Measurements from ENCODE around the gene CRYBG1. TPM values are rescaled to one million over a fixed set of nuclear protein-coding genes. Genes with fewer than 3 reads are reported as not detected.

CRYBG1 gene
- total RNA-seq, 1 donor from 2014 or later: 33.6 TPM

GRCh38 chr6:106617302-106617701, 256.8 kb downstream of the CRYBG1 start:
- ChIA-PET CTCF (interaction anchor here (1.3 to 3.9 kb wide), 3 partner anchors 7 to 362 kb away, joined by 3 to 13 read pairs (median 4); no protein-coding TSS in a partner anchor), POLR2A (no interaction called here)
- Mint-ChIP-seq H3K4me3 (no peak overlapping the region), H3K9me3 (no peaks in the 10 kb centered on the region), H3K4me1 (peaks cover 40% of the 10 kb centered on the region), H3K36me3 (ENCODE audit: low read depth) (peaks cover 44% of the 10 kb centered on the region), H3K27me3 (no peaks in the 10 kb centered on the region), H3K27ac (no peak overlapping the region)
- intact Hi-C loops (cut with micrococcal nuclease): no loop called here
- no peak for DNase-seq
- no peak for TF ChIP-seq CTCF (IDR thresholded peaks at IDR 0.05)
- ATAC-seq (ENCODE audit: low read depth): no peak

GRCh38 chr6:106617857-106618256, 257.3 kb downstream of the CRYBG1 start:
- POLR2A ChIA-PET: no interaction called here
- ATAC-seq (ENCODE audit: low read depth) (no peak), DNase-seq (no peak)
- intact Hi-C loops (cut with micrococcal nuclease): no loop called here
- peaks cover 46% of the 10 kb centered on the region for H3K36me3 Mint-ChIP-seq (ENCODE audit: low read depth)
- H3K27ac Mint-ChIP-seq: no peak overlapping the region
- peaks cover 35% of the 10 kb centered on the region for H3K4me1 Mint-ChIP-seq
- H3K4me3 Mint-ChIP-seq: no peak overlapping the region
- CTCF ChIA-PET: interaction anchor here (1.3 to 3.9 kb wide), 3 partner anchors 8 to 362 kb away, joined by 3 to 13 read pairs (median 4); no protein-coding TSS in a partner anchor
- TF ChIP-seq CTCF (IDR thresholded peaks at IDR 0.05): no peak
- no peaks in the 10 kb centered on the region for H3K27me3 Mint-ChIP-seq
- no peaks in the 10 kb centered on the region for H3K9me3 Mint-ChIP-seq

- no peaks in the 10 kb centered on the region for H3K9me3 Mint-ChIP-seq
- peaks cover 46% of the 10 kb centered on the region for H3K36me3 Mint-ChIP-seq (ENCODE audit: low read depth)
- CTCF ChIA-PET: interaction anchor here (3.9 kb wide), 1 partner anchor 8 kb away, joined by 13 read pairs; no protein-coding TSS in a partner anchor
- POLR2A ChIA-PET: no interaction called here
- no peaks in the 10 kb centered on the region for H3K27me3 Mint-ChIP-seq
- TF ChIP-seq CTCF (IDR thresholded peaks at IDR 0.05): no peak
- no peak overlapping the region for H3K4me3 Mint-ChIP-seq
- peaks cover 33% of the 10 kb centered on the region for H3K4me1 Mint-ChIP-seq
- no peak for ATAC-seq (ENCODE audit: low read depth)
- intact Hi-C loops (cut with micrococcal nuclease): no loop called here
- DNase-seq: no peak
- peak overlapping the region; percentile 50 for H3K27ac Mint-ChIP-seq
Measured at GRCh38 chr6:106618324-106618723, 257.8 kb downstream of the CRYBG1 start.

GRCh38 chr6:106619223-106619622, 258.7 kb downstream of the CRYBG1 start:
- no peak overlapping the region for H3K4me3 Mint-ChIP-seq
- CTCF ChIA-PET: interaction anchor here (1.5 to 3.9 kb wide), 3 partner anchors 9 to 69 kb away, joined by 4 to 13 read pairs (median 4); no protein-coding TSS in a partner anchor
- DNase-seq: no peak
- no peak for TF ChIP-seq CTCF (IDR thresholded peaks at IDR 0.05)
- H3K27ac Mint-ChIP-seq: peak overlapping the region; percentile 10
- no peaks in the 10 kb centered on the region for H3K27me3 Mint-ChIP-seq
- H3K9me3 Mint-ChIP-seq: no peaks in the 10 kb centered on the region
- H3K36me3 Mint-ChIP-seq (ENCODE audit: low read depth): peaks cover 46% of the 10 kb centered on the region
- POLR2A ChIA-PET: interaction anchor here (0.7 kb wide), 2 partner anchors 9 to 66 kb away, joined by 4 to 7 read pairs; no protein-coding TSS in a partner anchor
- intact Hi-C loops (cut with micrococcal nuclease): no loop called here
- peaks cover 24% of the 10 kb centered on the region for H3K4me1 Mint-ChIP-seq
- no peak for ATAC-seq (ENCODE audit: low read depth)

GRCh38 chr6:106620931-106621672, 260.6 kb downstream of the CRYBG1 start:
- Mint-ChIP-seq H3K36me3 (ENCODE audit: low read depth) (peaks cover 43% of the 10 kb centered on the region), H3K4me1 (peaks cover 21% of the 10 kb centered on the region), H3K27me3 (no peaks in the 10 kb centered on the region), H3K9me3 (no peaks in the 10 kb centered on the region), H3K4me3 (no peak overlapping the region), H3K27ac (no peak overlapping the region)
- DNase-seq (no peak), ATAC-seq (ENCODE audit: low read depth) (no peak)
- no peak for TF ChIP-seq CTCF (IDR thresholded peaks at IDR 0.05)
- intact Hi-C loops (cut with micrococcal nuclease): no loop called here
- CTCF ChIA-PET: interaction anchor here (1.8 to 3.9 kb wide), 2 partner anchors 11 to 67 kb away, joined by 4 to 13 read pairs; no protein-coding TSS in a partner anchor
- POLR2A ChIA-PET: no interaction called here
